SK-N-MC (cell line): ENCODE data around the gene PCTP.

ENCODE experiments used
- EZH2 ChIP-seq: fragments of 200-600 bp; sonication (generic); IDR thresholded peaks from one replicate; pipeline ENCODE4 v1.6.1; 2017; ENCODE audit warnings: antibody characterized with exemption
- FOXP2 ChIP-seq: optimal IDR thresholded peaks from 2 replicates; pipeline ENCODE3; 2011; ENCODE audit warnings: mild to moderate bottlenecking, moderate library complexity; ENCODE audit not compliant: insufficient read depth; ENCODE audit errors: extremely low read length, control extremely low read depth
- POLR2AphosphoS5 ChIP-seq: IDR thresholded peaks from 2 replicates; pipeline ENCODE4 v1.6.1; 2012; ENCODE audit warnings: mild to moderate bottlenecking, low read depth, low read length, borderline replicate concordance

DNA sequence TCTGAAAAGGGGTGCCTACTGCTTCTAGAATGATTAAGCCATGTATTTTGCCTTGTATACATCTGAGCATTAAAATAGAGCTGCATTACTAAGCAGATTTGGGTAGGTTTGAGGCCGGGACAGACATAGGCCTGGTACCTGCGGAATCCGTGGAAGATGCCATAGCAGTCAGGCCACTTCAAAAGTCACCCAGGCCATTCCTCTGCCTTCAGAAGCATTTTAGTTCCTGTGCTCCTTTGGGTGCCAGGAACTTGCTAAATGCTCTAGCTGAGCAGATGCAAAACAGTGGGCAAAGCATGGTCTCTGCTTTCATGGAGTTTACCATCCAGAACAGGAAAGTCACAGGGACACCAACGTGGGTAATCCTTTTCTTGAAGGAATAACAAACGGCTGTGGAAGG, 22.5 kb upstream of the PCTP start:
- TF ChIP-seq POLR2AphosphoS5 = no peak
- TF ChIP-seq EZH2 = no peak
- TF ChIP-seq FOXP2 = no peak
